WTC11 (cell line): Measurements from ENCODE around the gene RGS6. TPM values are rescaled to one million over a fixed set of nuclear protein-coding genes. Genes with fewer than 3 reads are reported as not detected.

Experiments
- ATAC-seq: fragments of 200-7000 bp; cut with Tn5 transposase; 2 replicates; pipeline ENCODE4 v1.10.0; 2021; ENCODE audit warnings: mild to moderate bottlenecking, moderate library complexity
- CTCF ChIA-PET: fragments of 300-600 bp; sonication (Branson Sonifier 250); formaldehyde crosslinking; loops from one replicate; lab custom pipeline; 2021; ENCODE audit warnings: antibody characterized with exemption; lab: Charles Lee
- POLR2A ChIA-PET: fragments of 350-600 bp; sonication (Branson Sonifier 250); formaldehyde crosslinking; loops from one replicate; lab custom pipeline; 2021; ENCODE audit warnings: antibody characterized with exemption; lab: Charles Lee
- DNase-seq: peaks from one replicate; pipeline ENCODE4 v3.0.0; 2021; ENCODE audit warnings: low spot score
- H3K27ac Mint-ChIP-seq: 2 replicates; pipeline ENCODE4 v1.8.0; 2021; ENCODE audit warnings: mixed read lengths
- H3K27me3 Mint-ChIP-seq: 2 replicates; pipeline ENCODE4 v1.8.0; 2021; ENCODE audit warnings: low read depth, mild to moderate bottlenecking, moderate library complexity, mixed read lengths
- H3K36me3 Mint-ChIP-seq: 2 replicates; pipeline ENCODE4 v1.8.0; 2021; ENCODE audit warnings: mixed read lengths
- H3K4me1 Mint-ChIP-seq: 2 replicates; pipeline ENCODE4 v1.8.0; 2022; ENCODE audit warnings: mixed read lengths
- H3K4me3 Mint-ChIP-seq: 2 replicates; pipeline ENCODE4 v1.8.0; 2021; ENCODE audit warnings: mild to moderate bottlenecking, moderate library complexity, mixed read lengths
- H3K9me3 Mint-ChIP-seq: 2 replicates; pipeline ENCODE4 v1.8.0; 2021; ENCODE audit warnings: mixed read lengths
- AFF4 ChIP-seq: sonication (generic); formaldehyde crosslinking; IDR thresholded peaks from 2 replicates; pipeline ENCODE4 v1.8.1; 2023; ENCODE audit warnings: mild to moderate bottlenecking, missing genetic modification reagents, borderline replicate concordance
- AR ChIP-seq: fragments of 250-450 bp; sonication (Bioruptor Pico); IDR thresholded peaks from 2 replicates; pipeline ENCODE4 v1.9.0; 2021; ENCODE audit warnings: mild to moderate bottlenecking
- E2F4 ChIP-seq: sonication (generic); formaldehyde crosslinking; IDR thresholded peaks from 2 replicates; pipeline ENCODE4 v1.8.1; 2022; ENCODE audit warnings: low read depth, mild to moderate bottlenecking, moderate library complexity, missing genetic modification reagents, borderline replicate concordance
- ELF4 ChIP-seq: sonication (generic); formaldehyde crosslinking; IDR thresholded peaks from 2 replicates; pipeline ENCODE4 v1.8.1; 2022; ENCODE audit warnings: low read depth, mild to moderate bottlenecking, moderate library complexity, missing genetic modification reagents
- ETV6 ChIP-seq: sonication (generic); formaldehyde crosslinking; IDR thresholded peaks from 2 replicates; pipeline ENCODE4 v1.8.1; 2022; ENCODE audit warnings: mild to moderate bottlenecking, missing genetic modification reagents
- GABPB1 ChIP-seq: sonication (generic); formaldehyde crosslinking; IDR thresholded peaks from 2 replicates; pipeline ENCODE4 v1.8.1; 2023; ENCODE audit warnings: mild to moderate bottlenecking, missing genetic modification reagents
- GRHL2 ChIP-seq: fragments of 250-450 bp; sonication (Bioruptor Pico); IDR thresholded peaks from 2 replicates; pipeline ENCODE4 v1.8.0; 2022; ENCODE audit warnings: mild to moderate bottlenecking, moderate library complexity; ENCODE audit not compliant: insufficient replicate concordance, severe bottlenecking
- HMGA2 ChIP-seq: fragments of 250-450 bp; sonication (Bioruptor Pico); IDR thresholded peaks from 2 replicates; pipeline ENCODE4 v1.4.0; 2021; ENCODE audit warnings: mild to moderate bottlenecking, moderate library complexity
- IRF1 ChIP-seq: sonication (generic); formaldehyde crosslinking; IDR thresholded peaks from 2 replicates; pipeline ENCODE4 v1.8.0; 2023; ENCODE audit warnings: missing genetic modification reagents
- KAT7 ChIP-seq: sonication (generic); formaldehyde crosslinking; IDR thresholded peaks from 2 replicates; pipeline ENCODE4 v1.8.1; 2023; ENCODE audit warnings: missing genetic modification reagents, mild to moderate bottlenecking, borderline replicate concordance
- NFATC4 ChIP-seq: fragments of 250-450 bp; sonication (Bioruptor Pico); IDR thresholded peaks from 2 replicates; pipeline ENCODE4 v1.9.0; 2021; ENCODE audit warnings: mild to moderate bottlenecking
- NR3C1 ChIP-seq: sonication (generic); formaldehyde crosslinking; conservative IDR thresholded peaks from 2 replicates; pipeline ENCODE4 v1.8.1; 2023; ENCODE audit warnings: low read depth, mild to moderate bottlenecking, missing genetic modification reagents
- SMAD4 ChIP-seq: sonication (generic); formaldehyde crosslinking; IDR thresholded peaks from 2 replicates; pipeline ENCODE4 v1.8.0; 2022; ENCODE audit warnings: mild to moderate bottlenecking, missing genetic modification reagents
- TCF7 ChIP-seq: sonication (generic); formaldehyde crosslinking; IDR thresholded peaks from 2 replicates; pipeline ENCODE4 v1.8.0; 2022; ENCODE audit warnings: mild to moderate bottlenecking, low read depth, missing genetic modification reagents, moderate library complexity
- TEAD1 ChIP-seq: sonication (generic); formaldehyde crosslinking; IDR thresholded peaks from 2 replicates; pipeline ENCODE4 v1.8.0; 2022; ENCODE audit warnings: mild to moderate bottlenecking, missing genetic modification reagents
- TEAD4 ChIP-seq: sonication (generic); formaldehyde crosslinking; IDR thresholded peaks from 2 replicates; pipeline ENCODE4 v1.8.0; 2022; ENCODE audit warnings: mild to moderate bottlenecking, missing genetic modification reagents
- USF2 ChIP-seq: sonication (generic); formaldehyde crosslinking; IDR thresholded peaks from 2 replicates; pipeline ENCODE4 v1.8.1; 2023; ENCODE audit warnings: mild to moderate bottlenecking, missing genetic modification reagents, moderate library complexity
- ZNF138 ChIP-seq: sonication (generic); formaldehyde crosslinking; conservative IDR thresholded peaks from 2 replicates; pipeline ENCODE4 v1.8.1; 2022; ENCODE audit warnings: mild to moderate bottlenecking, moderate library complexity, missing genetic modification reagents
- ZNF219 ChIP-seq: sonication (generic); formaldehyde crosslinking; IDR thresholded peaks from 2 replicates; pipeline ENCODE4 v1.8.0; 2023; ENCODE audit warnings: missing genetic modification reagents, mild to moderate bottlenecking, borderline replicate concordance
- ZNF232 ChIP-seq: sonication (generic); formaldehyde crosslinking; IDR thresholded peaks from 2 replicates; pipeline ENCODE4 v1.8.0; 2022; ENCODE audit warnings: mild to moderate bottlenecking, missing genetic modification reagents
- ZNF281 ChIP-seq: sonication (generic); formaldehyde crosslinking; IDR thresholded peaks from 2 replicates; pipeline ENCODE4 v1.8.0; 2023; ENCODE audit warnings: mild to moderate bottlenecking, missing genetic modification reagents
- total RNA-seq: library from RNA; stranded (reverse); gene quantifications from 3 replicates; pipeline ENCODE4 v1.2.3, GENCODE V29; 2021

RGS6 gene
- total RNA-seq, 1 experiment from 2014 or later, result 1.0 TPM

GRCh38 chr14:72057701-72058285, 125.6 kb downstream of the RGS6 start:
- POLR2A ChIA-PET, result no interaction called here
- H3K9me3 Mint-ChIP-seq, result no peaks in the 10 kb centered on the region
- no peak for TF ChIP-seq USF2 (CRISPR knock-in tag)
- TF ChIP-seq GRHL2 (CRISPR knock-in tag), result no peak
- no peak for TF ChIP-seq NR3C1
- TF ChIP-seq NFATC4, result no peak
- TF ChIP-seq ZNF138, result no peak
- TF ChIP-seq TEAD4 (CRISPR knock-in tag), result no peak
- no peak for TF ChIP-seq ZNF232 (CRISPR knock-in tag)
- no peak for TF ChIP-seq IRF1 (CRISPR knock-in tag)
- TF ChIP-seq ETV6 (CRISPR knock-in tag), result no peak
- no peak for TF ChIP-seq SMAD4 (CRISPR knock-in tag)
- TF ChIP-seq ZNF219 (CRISPR knock-in tag), result no peak
- no peak for TF ChIP-seq ELF4 (CRISPR knock-in tag)
- no peak for TF ChIP-seq TCF7 (CRISPR knock-in tag)
- no peak for TF ChIP-seq E2F4 (CRISPR knock-in tag)
- no peak for TF ChIP-seq AR

GRCh38 chr14:72060460-72060859, 128.2 kb downstream of the RGS6 start:
- no peaks in the 10 kb centered on the region for H3K9me3 Mint-ChIP-seq
- no peaks in the 10 kb centered on the region for H3K36me3 Mint-ChIP-seq
- H3K27ac Mint-ChIP-seq, result no peak overlapping the region
- no peak for DNase-seq
- no peak for ATAC-seq
- no peak overlapping the region for H3K4me3 Mint-ChIP-seq
- CTCF ChIA-PET, result interaction anchor here (0.8 to 1.0 kb wide), 2 partner anchors 10 to 44 kb away, joined by 3 to 4 read pairs; no protein-coding TSS in a partner anchor
- POLR2A ChIA-PET, result no interaction called here
- H3K27me3 Mint-ChIP-seq, result no peaks in the 10 kb centered on the region; the same call in 1 of the 2 replicates
- H3K4me1 Mint-ChIP-seq, result peaks cover 2% of the 10 kb centered on the region; the same call in 1 of the 2 replicates
- TF ChIP-seq USF2 (CRISPR knock-in tag) (no peak), TEAD4 (CRISPR knock-in tag) (no peak), TEAD1 (CRISPR knock-in tag) (no peak), GABPB1 (CRISPR knock-in tag) (no peak), KAT7 (CRISPR knock-in tag) (no peak), HMGA2 (CRISPR knock-in tag) (no peak), ZNF281 (CRISPR knock-in tag) (no peak), AFF4 (CRISPR knock-in tag) (no peak)

More at GRCh38 chr14:72057701-72058285, 125.6 kb downstream of the RGS6 start:
- Mint-ChIP-seq H3K36me3 (no peaks in the 10 kb centered on the region), H3K27me3 (no peaks in the 10 kb centered on the region), H3K27ac (no peak overlapping the region), H3K4me3 (no peak overlapping the region), H3K4me1 (peaks cover 8% of the 10 kb centered on the region)
- ATAC-seq (no peak), DNase-seq (no peak)
- CTCF ChIA-PET, result interaction anchor here (1.6 kb wide), 1 partner anchor 47 kb away, joined by 3 read pairs; no protein-coding TSS in a partner anchor
